Neural progenitor cell (in vitro differentiated cells): ENCODE results near the gene SLC6A3.

Experiments used
- CTCF ChIP-seq: fragments of 200-600 bp; sonication (generic); IDR thresholded peaks from 2 replicates; pipeline ENCODE4 v1.5.1; 2017; ENCODE audit warnings: antibody characterized with exemption, mild to moderate bottlenecking
- EZH2 ChIP-seq: fragments of 200-600 bp; sonication (generic); IDR thresholded peaks from 2 replicates; pipeline ENCODE4 v1.6.1; 2017; ENCODE audit warnings: antibody characterized with exemption, mild to moderate bottlenecking, moderate library complexity

- TF ChIP-seq EZH2 (no peak), CTCF (no peak)
Observed at GRCh38 chr5:1465966-1466471, 20.8 kb upstream of the SLC6A3 start.
